Psoas muscle (tissue), 8 donors: ENCODE results near the gene PSMD6. TPM values are rescaled to one million over a fixed set of nuclear protein-coding genes. Genes with fewer than 3 reads are reported as not detected.

ENCODE experiments used
- ATAC-seq, 4 donors: fragments of 200-7000 bp; cut with Tn5 transposase; one replicate each; pipeline ENCODE4 v1.9.1; 2020; ENCODE audit warnings: moderate library complexity in 3 of 4, mild to moderate bottlenecking in 2 of 4
- DNase-seq, 2 donors: peaks; one replicate each; pipeline ENCODE4 v3.0.0-alpha.2; 2020
- H3K27ac ChIP-seq: fragments of 200-600 bp; one replicate; pipeline ENCODE4 v1.8.0; 2022
- H3K27me3 ChIP-seq, 3 donors: fragments of 200-600 bp in 1 of 3; one replicate each; pipeline versions ENCODE4 v1.6.1 to v1.8.0; 2013 to 2022; ENCODE audit warnings: low read length in 2 of 3, mild to moderate bottlenecking in 2 of 3, moderate library complexity in 1 of 3; ENCODE audit not compliant: insufficient read depth in 3 of 3
- H3K36me3 ChIP-seq, 2 donors: fragments of 200-600 bp in 1 of 2; one replicate each; pipeline versions ENCODE4 v1.6.1 to v1.8.0; 2013 to 2022; ENCODE audit warnings: low read depth in 1 of 2, mild to moderate bottlenecking in 1 of 2, moderate library complexity in 1 of 2; ENCODE audit not compliant: insufficient read depth in 1 of 2
- H3K4me1 ChIP-seq: fragments of 200-600 bp; one replicate; pipeline ENCODE4 v1.8.0; 2022
- H3K4me3 ChIP-seq: fragments of 200-600 bp; one replicate; pipeline ENCODE4 v1.8.0; 2022; ENCODE audit warnings: mild to moderate bottlenecking
- H3K9me3 ChIP-seq: fragments of 200-600 bp; one replicate; pipeline ENCODE4 v1.8.0; 2022
- WGBS, 3 donors: extraction: QIAGEN DNeasy Blood & Tissue Kit; methylation state at CpG; one replicate each; pipeline versions ENCODE4 v1.1.6 to v1.1.7; 2013; 5-methylcytosine and 5-hydroxymethylcytosine counted together
- intact Hi-C, 2 donors: fragments of 100-400 bp; cut with DNase I; formaldehyde crosslinking; loops; one replicate each; pipeline versions ENCODE4 v1.11.0 to v1.14.2; 2022
- polyA plus RNA-seq, 3 donors: library from polyadenylated mRNA; stranded (reverse); fragments of 200-250 nt; gene quantifications; one replicate each; pipeline ENCODE4 v1.2.3, GENCODE V29; 2013
- total RNA-seq, 4 donors: library from RNA; stranded (reverse); fragmentation: NEBNext Ultra II Directional in 2 of 4; extraction: Animal tissue kit (Norgen Biotek cat#: 25700) in 2 of 4; gene quantifications; one replicate each; pipeline versions ENCODE4 v1.2.1 to v1.2.4, GENCODE V29; 2021 to 2023
- TF ChIP-seq, protein P1 (sequence below): fragments of 200-600 bp; IDR thresholded peaks from one replicate; pipeline ENCODE4 v1.8.0; 2022; ENCODE audit warnings: antibody characterized with exemption
- donor health status: healthy with polysubstance abuse.
- donor health status: DM: no; HTN: no; CAD: no; lungs with moderate emphysema.
- donor health status: Bipolar disorder and iron deficiency.
- donor health status: healthy.
- donor health status: DM: yes; HTN: yes; CAD: no.
- donor health status: DM: no; HTN: no; CAD: no.
- donor health status: DM: no; HTN: no; CAD: no.
- donor health status: DM: yes; HTN: yes; CAD: no.

Gene PSMD6
- total and polyA plus RNA-seq, 7 donors: 81.8 to 333 (median 145) TPM

DNA sequence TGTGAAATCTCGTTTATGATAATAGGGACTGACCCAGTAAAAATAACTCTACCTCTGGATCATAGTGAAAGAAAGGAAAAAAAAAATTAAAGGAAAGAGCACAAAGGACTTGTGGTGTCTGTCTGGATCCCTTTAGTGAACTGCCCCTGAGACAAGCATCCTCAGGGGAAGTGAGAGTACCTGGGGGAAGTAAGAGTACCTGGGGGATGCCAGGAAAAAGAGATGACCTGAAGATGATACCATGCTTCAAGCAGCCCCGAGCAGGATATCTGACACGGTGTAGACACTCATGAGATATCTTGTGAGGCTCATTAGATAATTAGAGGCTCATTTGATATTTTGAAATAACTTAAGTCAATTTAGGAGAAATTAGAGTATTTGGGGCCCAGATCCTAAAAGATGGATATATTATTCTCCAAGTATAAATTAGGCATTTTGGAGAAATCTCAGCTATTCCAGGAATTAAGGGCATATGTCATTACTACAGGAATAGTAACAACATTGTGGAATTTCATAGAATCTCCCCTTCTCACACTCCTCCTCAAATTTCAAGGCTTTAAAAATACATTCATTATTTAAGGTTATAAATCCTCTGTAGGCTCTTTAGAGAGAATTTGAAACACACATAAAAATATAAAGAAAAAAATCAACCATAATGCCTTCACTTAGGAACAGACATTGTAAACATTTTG is 36.3 kb upstream of the PSMD6 start:
- TF ChIP-seq, protein P1, sequence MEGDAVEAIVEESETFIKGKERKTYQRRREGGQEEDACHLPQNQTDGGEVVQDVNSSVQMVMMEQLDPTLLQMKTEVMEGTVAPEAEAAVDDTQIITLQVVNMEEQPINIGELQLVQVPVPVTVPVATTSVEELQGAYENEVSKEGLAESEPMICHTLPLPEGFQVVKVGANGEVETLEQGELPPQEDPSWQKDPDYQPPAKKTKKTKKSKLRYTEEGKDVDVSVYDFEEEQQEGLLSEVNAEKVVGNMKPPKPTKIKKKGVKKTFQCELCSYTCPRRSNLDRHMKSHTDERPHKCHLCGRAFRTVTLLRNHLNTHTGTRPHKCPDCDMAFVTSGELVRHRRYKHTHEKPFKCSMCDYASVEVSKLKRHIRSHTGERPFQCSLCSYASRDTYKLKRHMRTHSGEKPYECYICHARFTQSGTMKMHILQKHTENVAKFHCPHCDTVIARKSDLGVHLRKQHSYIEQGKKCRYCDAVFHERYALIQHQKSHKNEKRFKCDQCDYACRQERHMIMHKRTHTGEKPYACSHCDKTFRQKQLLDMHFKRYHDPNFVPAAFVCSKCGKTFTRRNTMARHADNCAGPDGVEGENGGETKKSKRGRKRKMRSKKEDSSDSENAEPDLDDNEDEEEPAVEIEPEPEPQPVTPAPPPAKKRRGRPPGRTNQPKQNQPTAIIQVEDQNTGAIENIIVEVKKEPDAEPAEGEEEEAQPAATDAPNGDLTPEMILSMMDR: no peak
- no peak for DNase-seq
- intact Hi-C loops: no loop called here
- 59 to 68% (median 68%) methylated on average over 3 of the region's 3 CpGs for WGBS, 3 donors
- no peaks in the 10 kb centered on the region for H3K27me3 ChIP-seq
- no peaks in the 10 kb centered on the region for H3K36me3 ChIP-seq
- no peak for ATAC-seq
- H3K4me1 ChIP-seq: peaks cover 6% of the 10 kb centered on the region
- H3K9me3 ChIP-seq: no peaks in the 10 kb centered on the region
- no peak overlapping the region for H3K27ac ChIP-seq
- no peak overlapping the region for H3K4me3 ChIP-seq

DNA sequence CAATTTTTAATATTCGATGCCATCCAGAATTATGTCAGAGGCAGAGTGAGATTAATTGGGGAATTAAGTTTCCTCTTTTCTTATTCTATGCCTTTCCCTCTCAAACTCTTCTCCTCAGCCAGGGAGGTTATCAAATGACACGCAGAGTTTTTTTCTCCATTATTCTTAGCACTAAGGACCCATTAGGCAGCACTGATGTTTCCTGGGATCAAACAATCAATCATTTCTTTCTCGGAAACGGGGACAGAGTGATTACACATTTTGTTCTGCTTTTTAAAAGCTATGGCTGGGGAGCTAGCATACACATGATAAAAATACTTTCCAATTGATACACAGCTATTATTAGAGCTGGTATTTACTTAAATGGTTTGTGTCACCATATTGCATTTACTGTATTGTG is 35.3 kb upstream of the PSMD6 start:
- DNase-seq (no peak), ATAC-seq (no peak)
- H3K27ac ChIP-seq: no peak overlapping the region
- WGBS, 3 donors: 23 to 30% (median 27%) methylated on average over 4 of the region's 4 CpGs
- H3K36me3 ChIP-seq: no peaks in the 10 kb centered on the region
- H3K27me3 ChIP-seq: no peaks in the 10 kb centered on the region
- H3K4me1 ChIP-seq: peaks cover 6% of the 10 kb centered on the region
- H3K9me3 ChIP-seq: no peaks in the 10 kb centered on the region
- TF ChIP-seq, protein P1: no peak
- H3K4me3 ChIP-seq: no peak overlapping the region
- intact Hi-C loops: no loop called here

DNA sequence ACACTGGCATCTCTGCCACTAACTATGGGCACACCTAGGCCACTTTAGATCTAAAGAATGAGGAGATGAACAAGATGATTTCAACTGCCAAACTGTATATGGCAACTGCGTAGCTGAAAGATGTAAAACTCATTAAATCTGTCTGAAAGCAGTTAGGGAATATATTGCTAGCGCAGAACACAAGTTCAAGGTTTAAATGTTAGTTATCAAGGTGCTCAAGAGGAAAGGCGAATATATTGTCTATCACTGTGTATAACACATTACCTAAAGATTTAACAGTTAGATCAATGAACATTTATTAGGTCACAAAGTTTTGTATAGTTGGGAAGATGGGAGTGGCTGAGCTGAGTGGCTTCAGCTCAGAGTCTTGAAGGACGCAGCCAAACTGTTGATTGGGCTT is 33.9 kb upstream of the PSMD6 start:
- ATAC-seq (no peak), DNase-seq (no peak)
- TF ChIP-seq, protein P1: no peak
- no peak overlapping the region for H3K4me3 ChIP-seq
- no peaks in the 10 kb centered on the region for H3K9me3 ChIP-seq
- H3K27me3 ChIP-seq: no peaks in the 10 kb centered on the region
- H3K27ac ChIP-seq: no peak overlapping the region
- 96 to 98% (median 97%) methylated on average over 4 of the region's 4 CpGs for WGBS, 3 donors
- intact Hi-C loops: no loop called here
- no peaks in the 10 kb centered on the region for H3K36me3 ChIP-seq
- peaks cover 6% of the 10 kb centered on the region for H3K4me1 ChIP-seq

DNA sequence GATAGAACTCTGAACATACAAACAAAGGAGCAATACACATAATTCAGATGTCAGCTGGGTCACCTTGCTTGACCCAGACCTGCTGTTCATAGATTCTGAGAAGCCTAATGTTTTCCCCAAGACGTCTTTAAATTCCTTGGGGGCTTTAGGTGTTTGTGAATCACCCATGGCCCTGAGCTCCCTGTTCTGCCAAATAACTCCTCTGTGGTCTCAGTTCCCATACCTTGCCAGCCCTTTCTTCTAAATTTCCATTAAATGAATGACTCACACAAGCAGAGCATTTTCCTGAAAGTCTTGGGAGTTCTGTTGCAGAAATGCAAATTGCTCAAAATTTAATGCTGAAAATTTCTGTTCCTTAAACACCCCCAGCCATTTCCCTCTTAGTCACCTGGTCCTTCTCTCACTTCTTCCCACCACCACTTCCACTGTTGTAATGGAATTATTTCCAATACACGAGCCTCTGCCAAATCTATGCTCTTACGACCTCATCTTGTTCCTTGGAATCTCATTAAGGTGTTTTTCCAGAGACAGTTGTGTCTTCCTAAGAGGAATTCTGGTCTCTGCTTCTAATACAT is 33.4 kb upstream of the PSMD6 start:
- ATAC-seq: no peak
- whole genome bisulfite sequencing, 3 donors: 56 to 66% (median 57%) methylated on average over 3 of the region's 3 CpGs

More for the DNA sequence above, 33.4 kb upstream of the PSMD6 start:
- H3K9me3 ChIP-seq: no peaks in the 10 kb centered on the region
- H3K36me3 ChIP-seq: no peaks in the 10 kb centered on the region
- H3K27me3 ChIP-seq: no peaks in the 10 kb centered on the region
- DNase-seq: no peak
- no peak overlapping the region for H3K4me3 ChIP-seq
- intact Hi-C loops: no loop called here
- TF ChIP-seq, protein P1: no peak
- H3K27ac ChIP-seq: no peak overlapping the region
- H3K4me1 ChIP-seq: peaks cover 6% of the 10 kb centered on the region
